ENCODE data around the gene CCDC85B.

Gene CCDC85B

DNA sequence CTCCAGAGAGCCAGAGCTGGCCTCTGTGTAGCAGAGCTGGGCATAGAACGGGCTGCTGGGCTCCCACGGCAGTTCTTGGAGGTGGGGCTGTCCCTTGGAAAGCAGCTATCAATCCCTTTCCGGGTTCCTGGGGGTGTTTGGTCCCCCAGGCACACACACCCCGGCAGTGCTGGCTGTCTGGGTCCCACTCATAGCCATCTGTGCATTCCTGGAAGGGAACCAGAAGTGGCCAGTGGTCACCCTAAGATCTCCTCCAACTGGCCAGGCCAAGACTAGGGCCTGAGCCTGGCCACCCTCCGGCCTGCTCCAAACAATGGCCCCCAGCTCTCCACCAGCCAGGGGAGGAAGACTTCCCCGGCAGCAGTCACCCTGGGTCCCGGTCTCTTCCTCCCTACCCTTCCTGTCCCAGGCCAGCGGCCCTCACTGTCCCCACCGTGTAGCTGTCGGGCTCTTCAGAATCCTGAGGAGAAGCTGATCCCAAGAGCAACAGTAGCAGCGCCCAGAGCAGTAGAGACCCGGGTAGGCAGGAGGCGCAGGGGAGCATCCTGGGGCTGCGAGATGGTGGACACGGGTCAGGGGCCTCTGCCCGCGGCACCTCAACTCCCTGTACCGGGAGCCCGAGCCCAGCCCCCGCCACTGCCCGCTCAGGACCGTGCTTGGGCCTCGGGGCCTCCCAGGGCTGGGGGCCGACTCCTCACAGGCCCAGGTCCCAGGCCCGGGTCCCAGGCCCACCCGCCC lies 18.5 kb upstream of the CCDC85B start:
- peaks cover 18% of the 10 kb centered on the region for H3K4me1 ChIP-seq (ENCODE audit: control insufficient read depth, insufficient read depth, low read length, poor library complexity, severe bottlenecking)
- WGBS, 2 experiments (ENCODE audit: insufficient coverage in 2 of 2): 36 to 43% methylated on average over 13 to 15 of the region's 26 CpGs
- peak overlapping the region; percentile 10 for H3K27ac ChIP-seq (ENCODE audit: low read depth, low read length, severe bottlenecking)
- peaks cover 45% of the 10 kb centered on the region for H3K36me3 ChIP-seq (ENCODE audit: control insufficient read depth, insufficient read depth, low read length)
- H3K9me3 ChIP-seq (ENCODE audit: control insufficient read depth, low read length): no peaks in the 10 kb centered on the region
- peak overlapping the region; percentile 58 for H3K4me3 ChIP-seq (ENCODE audit: extremely low read depth, insufficient read depth, low read length, poor library complexity, severe bottlenecking)

DNA sequence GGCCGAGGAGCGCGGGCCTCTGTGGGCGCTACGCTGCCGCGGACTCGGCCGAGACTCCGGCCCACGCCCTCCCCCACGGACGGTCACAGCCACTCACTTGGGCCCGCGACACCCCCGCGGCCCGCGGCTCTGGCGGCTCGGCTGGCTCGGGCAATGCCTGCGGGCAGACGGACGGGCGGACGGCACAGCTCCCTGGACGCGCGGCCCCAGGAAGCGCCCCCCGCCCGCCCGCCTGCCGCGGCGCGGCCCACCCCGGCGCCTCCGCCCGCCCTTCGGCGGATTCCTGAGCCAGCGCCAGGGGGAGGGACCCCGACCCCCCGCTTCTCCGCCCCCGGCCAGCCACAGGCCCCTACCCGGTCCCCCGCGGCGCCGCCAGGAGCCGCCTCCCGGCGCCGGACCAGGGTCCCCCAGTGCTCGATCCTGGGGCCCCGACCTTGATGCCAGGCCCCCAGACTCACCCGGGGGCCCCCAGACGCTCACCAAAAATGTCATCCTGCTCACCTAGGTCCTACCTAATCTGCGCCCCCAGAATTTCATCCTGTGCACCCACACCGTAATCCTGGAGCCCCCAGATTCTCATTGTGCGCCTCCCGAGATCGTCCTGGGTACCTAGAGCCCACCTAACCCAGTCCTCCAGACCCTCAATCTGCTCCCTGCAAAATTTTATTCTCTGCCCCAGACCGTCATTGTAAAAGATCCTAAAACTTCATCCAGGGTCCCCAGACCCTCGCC lies 17.7 kb upstream of the CCDC85B start, which contains the start of gene EFEMP2:
EFEMP2 (minus strand) TSS at position 215 of the 732 bp plus-strand sequence. CDS start 446 bp downstream, outside the sequence.
- Histone ChIP-seq H3K9me3 (ENCODE audit: control insufficient read depth, low read length) (no peaks in the 10 kb centered on the region), H3K27ac (ENCODE audit: low read depth, low read length, severe bottlenecking) (peak within 1 kb of the TSS; percentile 45), H3K4me3 (ENCODE audit: extremely low read depth, insufficient read depth, low read length, poor library complexity, severe bottlenecking) (peak within 1 kb of the TSS; percentile 58), H3K4me1 (ENCODE audit: control insufficient read depth, insufficient read depth, low read length, poor library complexity, severe bottlenecking) (peaks cover 18% of the 10 kb centered on the region), H3K36me3 (ENCODE audit: control insufficient read depth, insufficient read depth, low read length) (peaks cover 38% of the 10 kb centered on the region)
- WGBS, 2 experiments (ENCODE audit: insufficient coverage in 2 of 2): 1 to 3% methylated on average over 31 to 34 of the region's 69 CpGs

DNA sequence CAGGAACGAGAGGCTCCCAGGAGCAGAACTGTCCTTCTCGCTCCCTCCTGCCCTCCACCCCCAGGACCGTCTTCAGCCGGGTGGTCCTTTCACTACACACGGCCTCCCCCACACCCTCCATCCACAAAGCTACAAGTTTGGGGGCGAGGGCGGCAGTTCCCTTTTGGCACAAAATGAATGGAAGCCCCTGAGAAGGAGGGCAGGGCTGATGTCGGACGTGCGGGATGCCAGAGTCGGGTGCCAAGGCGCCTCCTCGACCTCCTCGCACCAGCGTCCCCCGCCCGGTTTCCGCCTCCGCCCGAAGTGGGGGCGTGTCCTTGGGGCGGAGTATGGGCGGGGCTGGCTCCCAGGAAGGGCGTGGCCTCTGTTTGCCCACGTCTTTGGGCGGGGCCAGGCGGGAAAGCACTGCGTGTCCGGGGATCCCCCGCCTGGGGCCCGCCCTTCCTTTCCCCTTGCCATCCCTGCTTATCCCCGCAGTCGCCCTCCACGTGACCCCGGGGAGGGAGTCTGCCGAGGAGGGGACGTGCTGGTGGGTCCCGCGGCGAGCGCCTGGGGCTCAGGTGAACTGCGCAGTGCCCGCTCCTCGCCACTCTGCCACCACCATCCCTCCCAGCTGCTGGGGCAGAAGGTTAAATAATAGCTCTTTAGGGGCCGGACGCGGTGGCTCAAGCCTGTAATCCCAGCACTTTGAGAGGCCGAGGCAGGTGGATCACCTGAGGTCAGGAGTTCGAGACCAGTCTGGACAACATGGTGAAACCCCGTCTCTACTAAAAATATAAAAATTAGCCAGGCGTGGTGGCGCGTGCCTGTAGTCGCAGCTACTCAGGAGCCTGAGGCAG lies 16.9 kb upstream of the CCDC85B start:
- peak overlapping the region; percentile 58 for H3K4me3 ChIP-seq (ENCODE audit: extremely low read depth, insufficient read depth, low read length, poor library complexity, severe bottlenecking)
- H3K9me3 ChIP-seq (ENCODE audit: control insufficient read depth, low read length): no peaks in the 10 kb centered on the region
- H3K4me1 ChIP-seq (ENCODE audit: control insufficient read depth, insufficient read depth, low read length, poor library complexity, severe bottlenecking): peaks cover 18% of the 10 kb centered on the region
- 4 to 13% methylated on average over 32 to 38 of the region's 54 CpGs for WGBS, 2 experiments (ENCODE audit: insufficient coverage in 2 of 2)
- peaks cover 30% of the 10 kb centered on the region for H3K36me3 ChIP-seq (ENCODE audit: control insufficient read depth, insufficient read depth, low read length)
- peak overlapping the region; percentile 45 for H3K27ac ChIP-seq (ENCODE audit: low read depth, low read length, severe bottlenecking)

DNA sequence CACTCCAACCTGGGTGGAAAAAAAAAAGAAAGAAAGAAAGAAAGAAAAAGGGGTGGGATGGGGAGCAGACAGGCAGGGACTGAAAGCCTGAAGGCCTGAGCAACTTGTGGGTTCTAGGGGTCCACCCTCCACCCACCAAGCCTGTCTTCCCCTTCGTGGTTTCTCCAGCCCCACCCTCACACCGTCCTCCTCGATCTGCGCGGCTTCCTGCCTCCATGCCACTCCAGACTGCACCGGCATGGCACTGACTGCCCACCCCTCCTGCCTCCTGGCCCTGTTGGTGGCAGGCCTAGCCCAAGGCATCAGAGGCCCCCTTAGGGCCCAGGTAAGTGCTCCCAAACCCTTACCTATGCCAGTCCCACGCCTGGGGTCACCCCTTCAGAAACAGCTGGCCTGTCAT lies 10.9 kb upstream of the CCDC85B start, which contains the start of gene CTSW:
CTSW (plus strand) TSS at position 221 of the 400 bp plus-strand sequence; CDS start at position 239, 18 bp downstream.
- Histone ChIP-seq H3K27ac (ENCODE audit: low read depth, low read length, severe bottlenecking) (no peak within 1 kb of the TSS), H3K36me3 (ENCODE audit: control insufficient read depth, insufficient read depth, low read length) (peaks cover 31% of the 10 kb centered on the region), H3K4me3 (ENCODE audit: extremely low read depth, insufficient read depth, low read length, poor library complexity, severe bottlenecking) (no peak within 1 kb of the TSS), H3K4me1 (ENCODE audit: control insufficient read depth, insufficient read depth, low read length, poor library complexity, severe bottlenecking) (no peaks in the 10 kb centered on the region), H3K9me3 (ENCODE audit: control insufficient read depth, low read length) (no peaks in the 10 kb centered on the region)
- 80 to 85% methylated on average over 7 of the region's 7 CpGs for WGBS, 2 experiments (ENCODE audit: insufficient coverage in 2 of 2)

DNA sequence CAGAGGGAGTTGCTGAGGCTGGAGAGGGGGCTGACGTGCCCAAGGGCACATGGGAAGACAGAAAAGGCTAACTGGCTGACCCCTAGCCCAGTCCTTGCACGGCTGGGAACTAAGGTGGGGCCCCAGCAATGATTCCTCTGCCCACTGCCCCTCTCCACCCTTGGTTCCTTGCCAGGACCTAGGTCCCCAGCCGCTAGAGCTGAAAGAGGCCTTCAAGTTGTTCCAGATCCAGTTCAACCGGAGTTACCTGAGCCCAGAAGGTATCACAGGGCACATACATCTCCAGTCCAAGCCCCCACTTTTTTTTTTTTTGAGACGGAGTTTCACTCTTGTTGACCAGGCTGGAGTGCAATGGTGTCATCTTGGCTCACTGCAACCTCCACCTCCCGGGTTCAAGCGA lies 10.4 kb upstream of the CCDC85B start:
- Histone ChIP-seq H3K27ac (ENCODE audit: low read depth, low read length, severe bottlenecking) (no peak overlapping the region), H3K4me1 (ENCODE audit: control insufficient read depth, insufficient read depth, low read length, poor library complexity, severe bottlenecking) (no peaks in the 10 kb centered on the region), H3K36me3 (ENCODE audit: control insufficient read depth, insufficient read depth, low read length) (peaks cover 35% of the 10 kb centered on the region), H3K4me3 (ENCODE audit: extremely low read depth, insufficient read depth, low read length, poor library complexity, severe bottlenecking) (no peak overlapping the region), H3K9me3 (ENCODE audit: control insufficient read depth, low read length) (no peaks in the 10 kb centered on the region)
- WGBS, 2 experiments (ENCODE audit: insufficient coverage in 2 of 2): 88 to 93% methylated on average over 4 to 7 of the region's 7 CpGs

DNA sequence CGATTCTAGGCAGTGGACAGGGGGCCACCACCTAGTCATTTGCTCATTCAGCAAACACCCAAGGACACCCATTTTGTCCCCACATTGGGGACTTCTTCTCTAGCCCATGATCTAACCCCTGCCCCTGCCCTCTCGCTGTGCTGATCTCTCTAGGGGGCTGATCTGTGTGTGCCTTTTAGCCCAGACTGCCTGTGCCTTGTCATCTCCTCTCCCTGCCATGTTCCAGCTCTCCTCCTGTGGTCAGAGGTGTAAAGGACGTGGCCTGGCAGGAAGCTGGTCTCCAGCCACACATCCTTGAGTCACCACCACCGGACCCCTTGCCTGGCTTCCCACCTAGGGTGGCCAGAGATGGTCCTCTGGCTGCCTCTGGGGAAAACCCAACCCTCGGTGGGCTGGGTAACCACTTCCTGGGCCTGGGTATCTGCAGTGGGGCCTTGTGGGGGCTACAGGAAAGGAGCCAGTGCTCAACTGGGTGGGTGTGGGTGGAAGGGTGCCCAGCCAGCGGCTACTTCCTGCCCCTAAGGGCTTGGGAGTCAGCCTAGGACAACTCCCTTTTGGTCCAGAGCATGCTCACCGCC lies 9.5 kb upstream of the CCDC85B start:
- H3K4me1 ChIP-seq (ENCODE audit: control insufficient read depth, insufficient read depth, low read length, poor library complexity, severe bottlenecking): no peaks in the 10 kb centered on the region
- peaks cover 44% of the 10 kb centered on the region for H3K36me3 ChIP-seq (ENCODE audit: control insufficient read depth, insufficient read depth, low read length)
- 96 to 98% methylated on average over 4 to 7 of the region's 7 CpGs for WGBS, 2 experiments (ENCODE audit: insufficient coverage in 2 of 2)
- H3K27ac ChIP-seq (ENCODE audit: low read depth, low read length, severe bottlenecking): no peak overlapping the region
- no peaks in the 10 kb centered on the region for H3K9me3 ChIP-seq (ENCODE audit: control insufficient read depth, low read length)
- no peak overlapping the region for H3K4me3 ChIP-seq (ENCODE audit: extremely low read depth, insufficient read depth, low read length, poor library complexity, severe bottlenecking)

DNA sequence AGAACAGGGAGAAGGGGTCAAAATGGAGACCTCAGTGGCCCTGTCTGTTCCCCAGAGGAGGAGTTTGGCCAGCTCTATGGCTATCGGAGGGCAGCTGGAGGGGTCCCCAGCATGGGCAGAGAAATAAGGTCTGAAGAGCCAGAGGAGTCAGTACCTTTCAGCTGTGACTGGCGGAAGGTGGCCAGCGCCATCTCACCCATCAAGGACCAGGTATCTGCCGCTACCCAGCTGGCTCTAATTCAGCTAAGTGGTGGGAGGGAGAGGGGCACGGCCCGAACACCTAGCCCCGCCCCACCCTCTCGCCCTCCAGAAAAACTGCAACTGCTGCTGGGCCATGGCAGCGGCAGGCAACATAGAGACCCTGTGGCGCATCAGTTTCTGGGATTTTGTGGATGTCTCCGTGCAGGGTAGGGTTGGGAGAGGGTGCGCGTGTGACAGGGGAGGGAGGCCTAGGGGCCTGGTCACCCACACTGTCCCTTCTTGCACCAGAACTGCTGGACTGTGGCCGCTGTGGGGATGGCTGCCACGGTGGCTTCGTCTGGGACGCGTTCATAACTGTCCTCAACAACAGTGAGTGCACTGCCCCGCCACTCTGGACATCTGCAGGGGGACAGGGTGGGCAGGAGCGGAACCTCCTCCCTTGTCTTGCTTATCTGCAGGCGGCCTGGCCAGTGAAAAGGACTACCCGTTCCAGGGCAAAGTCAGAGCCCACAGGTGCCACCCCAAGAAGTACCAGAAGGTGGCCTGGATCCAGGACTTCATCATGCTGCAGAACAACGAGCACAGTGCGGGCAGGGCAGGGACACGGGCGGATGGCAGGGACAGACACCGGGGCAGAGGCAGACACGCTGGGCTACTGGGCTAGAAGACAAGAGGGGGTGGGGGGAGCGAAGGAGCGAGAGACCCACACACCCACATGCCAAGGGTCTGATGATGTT lies 8.1 kb upstream of the CCDC85B start:
- Histone ChIP-seq H3K4me1 (ENCODE audit: control insufficient read depth, insufficient read depth, low read length, poor library complexity, severe bottlenecking) (peaks cover 10% of the 10 kb centered on the region), H3K36me3 (ENCODE audit: control insufficient read depth, insufficient read depth, low read length) (peaks cover 59% of the 10 kb centered on the region), H3K4me3 (ENCODE audit: extremely low read depth, insufficient read depth, low read length, poor library complexity, severe bottlenecking) (no peak overlapping the region), H3K27ac (ENCODE audit: low read depth, low read length, severe bottlenecking) (no peak overlapping the region), H3K9me3 (ENCODE audit: control insufficient read depth, low read length) (no peaks in the 10 kb centered on the region)
- WGBS, 2 experiments (ENCODE audit: insufficient coverage in 2 of 2): 95 to 96% methylated on average over 24 to 27 of the region's 30 CpGs

DNA sequence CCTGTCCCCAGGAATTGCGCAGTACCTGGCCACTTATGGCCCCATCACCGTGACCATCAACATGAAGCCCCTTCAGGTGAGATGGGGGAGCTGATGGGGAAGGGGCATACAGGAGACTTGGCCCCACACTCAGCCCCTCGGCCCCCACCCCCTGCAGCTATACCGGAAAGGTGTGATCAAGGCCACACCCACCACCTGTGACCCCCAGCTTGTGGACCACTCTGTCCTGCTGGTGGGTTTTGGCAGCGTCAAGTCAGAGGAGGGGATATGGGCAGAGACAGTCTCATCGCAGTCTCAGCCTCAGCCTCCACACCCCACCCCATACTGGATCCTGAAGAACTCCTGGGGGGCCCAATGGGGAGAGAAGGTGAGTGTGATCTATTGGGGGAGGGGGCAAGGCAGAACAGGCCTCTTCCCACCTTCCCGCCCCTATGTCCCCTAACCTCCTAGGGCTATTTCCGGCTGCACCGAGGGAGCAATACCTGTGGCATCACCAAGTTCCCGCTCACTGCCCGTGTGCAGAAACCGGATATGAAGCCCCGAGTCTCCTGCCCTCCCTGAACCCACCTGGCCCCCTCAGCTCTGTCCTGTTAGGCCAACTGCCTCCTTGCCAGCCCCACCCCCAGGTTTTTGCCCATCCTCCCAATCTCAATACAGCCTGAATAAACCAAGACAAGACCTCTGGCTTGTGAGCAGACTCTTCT lies 7.3 kb upstream of the CCDC85B start:
- WGBS, 2 experiments (ENCODE audit: insufficient coverage in 2 of 2): 94 to 98% methylated on average over 6 to 9 of the region's 13 CpGs

More for the DNA sequence above, 7.3 kb upstream of the CCDC85B start:
- Histone ChIP-seq H3K36me3 (ENCODE audit: control insufficient read depth, insufficient read depth, low read length) (peaks cover 59% of the 10 kb centered on the region), H3K9me3 (ENCODE audit: control insufficient read depth, low read length) (no peaks in the 10 kb centered on the region), H3K27ac (ENCODE audit: low read depth, low read length, severe bottlenecking) (no peak overlapping the region), H3K4me1 (ENCODE audit: control insufficient read depth, insufficient read depth, low read length, poor library complexity, severe bottlenecking) (peaks cover 12% of the 10 kb centered on the region), H3K4me3 (ENCODE audit: extremely low read depth, insufficient read depth, low read length, poor library complexity, severe bottlenecking) (no peak overlapping the region)
